ENCODE data around the gene YTHDF2.
"Not testable (repeated sequence)": the region's sequence is repeated elsewhere in the genome, so short reads cannot be mapped to it uniquely, and the experiment has no call there.

DNA sequence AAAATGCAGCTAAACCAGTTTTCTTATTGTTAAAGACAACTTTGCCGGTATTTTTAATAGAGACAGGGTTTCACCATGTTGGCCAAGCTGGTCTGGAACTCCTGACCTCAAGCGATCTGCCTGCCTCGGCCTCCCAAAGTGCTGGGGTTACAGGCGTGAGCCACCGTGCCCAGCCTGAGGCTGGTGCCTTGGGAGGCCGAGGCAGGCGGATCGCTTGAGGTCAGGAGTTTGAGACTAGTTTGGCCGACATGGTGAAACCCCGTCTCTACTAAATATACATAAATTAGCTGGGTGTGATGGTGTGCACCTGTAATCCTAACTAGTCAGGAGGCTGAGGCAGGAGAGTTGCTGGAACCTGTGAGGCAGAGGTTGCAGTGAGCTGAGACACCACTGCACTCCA, 35.2 kb downstream of the YTHDF2 start:
- not testable (repeated sequence) for TF ChIP-seq NFXL1 (CRISPR knock-in tag; IDR thresholded peaks at IDR 0.05); NFIC (IDR thresholded peaks at IDR 0.05); CHD2 (IDR thresholded peaks at IDR 0.05; ENCODE audit: low read depth, low read length); JUNB (CRISPR knock-in tag; conservative IDR thresholded peaks at IDR 0.05); ZBTB1 (CRISPR knock-in tag; IDR thresholded peaks at IDR 0.05; ENCODE audit: borderline replicate concordance, low read depth); ZNF282 (CRISPR knock-in tag; IDR thresholded peaks at IDR 0.05)
- TF ChIP-seq, protein P1, sequence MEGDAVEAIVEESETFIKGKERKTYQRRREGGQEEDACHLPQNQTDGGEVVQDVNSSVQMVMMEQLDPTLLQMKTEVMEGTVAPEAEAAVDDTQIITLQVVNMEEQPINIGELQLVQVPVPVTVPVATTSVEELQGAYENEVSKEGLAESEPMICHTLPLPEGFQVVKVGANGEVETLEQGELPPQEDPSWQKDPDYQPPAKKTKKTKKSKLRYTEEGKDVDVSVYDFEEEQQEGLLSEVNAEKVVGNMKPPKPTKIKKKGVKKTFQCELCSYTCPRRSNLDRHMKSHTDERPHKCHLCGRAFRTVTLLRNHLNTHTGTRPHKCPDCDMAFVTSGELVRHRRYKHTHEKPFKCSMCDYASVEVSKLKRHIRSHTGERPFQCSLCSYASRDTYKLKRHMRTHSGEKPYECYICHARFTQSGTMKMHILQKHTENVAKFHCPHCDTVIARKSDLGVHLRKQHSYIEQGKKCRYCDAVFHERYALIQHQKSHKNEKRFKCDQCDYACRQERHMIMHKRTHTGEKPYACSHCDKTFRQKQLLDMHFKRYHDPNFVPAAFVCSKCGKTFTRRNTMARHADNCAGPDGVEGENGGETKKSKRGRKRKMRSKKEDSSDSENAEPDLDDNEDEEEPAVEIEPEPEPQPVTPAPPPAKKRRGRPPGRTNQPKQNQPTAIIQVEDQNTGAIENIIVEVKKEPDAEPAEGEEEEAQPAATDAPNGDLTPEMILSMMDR (IDR thresholded peaks at IDR 0.05 in 2 of 3, conservative IDR thresholded peaks at IDR 0.05 in 1 of 3; ENCODE audit: insufficient read depth in 2 of 3, low read depth in 1 of 3, low read length in 3 of 3): not testable (repeated sequence)
